Right renal cortex interstitium (tissue), 3 donors: ENCODE data around the gene XKR8. TPM values are rescaled to one million over a fixed set of nuclear protein-coding genes. Genes with fewer than 3 reads are reported as not detected.

ENCODE experiments used
- DNase-seq, 3 donors: peaks; one replicate each; pipeline ENCODE4 v3.0.0-alpha.2; 2013; ENCODE audit warnings: low read depth in 3 of 3, low spot score in 2 of 3
- polyA plus RNA-seq, 3 donors: library from polyadenylated mRNA; unstranded; fragments of 120-200 nt; gene quantifications; one replicate each; pipeline ENCODE4 v1.2.1, GENCODE V29; 2013; ENCODE audit not compliant: insufficient read length in 3 of 3

Gene XKR8, protein sequence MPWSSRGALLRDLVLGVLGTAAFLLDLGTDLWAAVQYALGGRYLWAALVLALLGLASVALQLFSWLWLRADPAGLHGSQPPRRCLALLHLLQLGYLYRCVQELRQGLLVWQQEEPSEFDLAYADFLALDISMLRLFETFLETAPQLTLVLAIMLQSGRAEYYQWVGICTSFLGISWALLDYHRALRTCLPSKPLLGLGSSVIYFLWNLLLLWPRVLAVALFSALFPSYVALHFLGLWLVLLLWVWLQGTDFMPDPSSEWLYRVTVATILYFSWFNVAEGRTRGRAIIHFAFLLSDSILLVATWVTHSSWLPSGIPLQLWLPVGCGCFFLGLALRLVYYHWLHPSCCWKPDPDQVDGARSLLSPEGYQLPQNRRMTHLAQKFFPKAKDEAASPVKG
- 1 to 10 TPM; 8.0 to 9.1 (median 8.1) TPM for polyA plus RNA-seq

DNA sequence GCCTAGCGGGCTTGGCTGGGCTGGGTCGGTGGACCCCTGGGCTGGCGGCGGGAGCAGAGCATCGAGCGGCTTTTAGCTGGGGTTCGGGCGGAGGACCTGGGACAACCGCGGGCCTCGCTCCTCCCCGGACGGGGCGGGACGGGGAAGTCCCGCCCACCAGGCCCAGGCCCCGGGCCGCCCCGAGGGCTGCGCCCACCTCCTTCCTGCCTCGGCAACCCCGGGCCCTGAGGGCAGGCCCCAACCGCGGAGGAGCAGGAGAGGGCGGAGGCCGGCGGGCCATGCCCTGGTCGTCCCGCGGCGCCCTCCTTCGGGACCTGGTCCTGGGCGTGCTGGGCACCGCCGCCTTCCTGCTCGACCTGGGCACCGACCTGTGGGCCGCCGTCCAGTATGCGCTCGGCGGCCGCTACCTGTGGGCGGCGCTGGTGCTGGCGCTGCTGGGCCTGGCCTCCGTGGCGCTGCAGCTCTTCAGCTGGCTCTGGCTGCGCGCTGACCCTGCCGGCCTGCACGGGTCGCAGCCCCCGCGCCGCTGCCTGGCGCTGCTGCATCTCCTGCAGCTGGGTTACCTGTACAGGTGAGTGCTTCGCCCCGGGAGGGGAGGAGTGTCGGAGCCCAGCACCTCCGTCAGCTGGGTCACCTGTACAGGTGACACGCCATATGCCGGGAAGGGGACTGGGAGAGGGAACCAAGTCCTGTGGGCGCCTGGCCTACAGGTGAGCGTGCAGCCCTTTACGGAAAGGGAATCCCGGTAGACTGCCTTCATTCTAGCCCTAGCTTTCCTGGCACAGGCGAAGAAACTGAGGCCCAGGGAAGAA, at the start of gene XKR8:
XKR8 (plus strand) TSS at position 182 of the 812 bp plus-strand sequence; CDS start at position 279, 97 bp downstream.
- DNase-seq, result peak in 2 of 3 donors; percentile 72 to 81

DNA sequence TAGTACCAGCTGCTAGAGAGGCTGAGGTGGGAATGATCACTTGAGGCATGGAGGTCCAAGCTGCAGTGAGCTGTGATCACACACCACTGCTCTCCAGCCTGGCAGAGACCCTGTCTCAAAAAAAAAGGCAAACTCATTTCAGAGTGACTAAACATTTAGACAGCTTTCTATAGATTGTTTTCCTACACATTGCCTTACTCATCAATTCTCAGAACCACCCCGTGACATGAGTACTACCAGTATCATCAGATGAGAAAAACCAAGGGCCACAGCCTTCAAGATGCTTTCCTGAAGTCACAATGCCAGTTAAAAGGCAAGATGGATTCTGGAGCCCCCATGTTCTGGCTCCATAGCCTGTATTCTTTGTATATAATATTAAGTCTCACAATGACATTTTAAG, 47.3 kb upstream of the XKR8 start:
- no peak for DNase-seq

DNA sequence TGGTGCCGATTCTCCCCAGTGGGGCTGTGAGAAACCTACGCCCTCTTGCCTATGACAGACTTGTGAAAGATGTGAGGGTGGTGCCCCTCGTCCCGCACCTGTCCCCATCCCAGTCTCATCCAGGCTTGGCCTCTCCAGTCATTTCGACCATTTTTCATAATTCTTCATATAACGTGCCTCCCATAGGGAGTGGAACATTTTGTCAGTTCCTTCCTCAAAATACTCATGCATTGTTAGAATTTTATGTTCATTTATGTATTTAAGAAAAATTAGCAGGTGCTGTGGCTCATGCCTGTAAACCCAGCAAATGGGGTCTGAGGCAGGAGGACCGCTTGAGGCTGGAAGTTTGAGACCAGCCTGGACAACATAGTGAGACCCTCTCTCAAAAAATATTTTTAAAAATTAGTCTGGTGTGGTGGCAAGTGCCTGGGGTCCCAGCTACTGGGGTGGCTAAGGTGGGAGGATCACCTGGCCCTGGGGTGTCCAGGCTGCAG, 44.6 kb upstream of the XKR8 start:
- no peak for DNase-seq

DNA sequence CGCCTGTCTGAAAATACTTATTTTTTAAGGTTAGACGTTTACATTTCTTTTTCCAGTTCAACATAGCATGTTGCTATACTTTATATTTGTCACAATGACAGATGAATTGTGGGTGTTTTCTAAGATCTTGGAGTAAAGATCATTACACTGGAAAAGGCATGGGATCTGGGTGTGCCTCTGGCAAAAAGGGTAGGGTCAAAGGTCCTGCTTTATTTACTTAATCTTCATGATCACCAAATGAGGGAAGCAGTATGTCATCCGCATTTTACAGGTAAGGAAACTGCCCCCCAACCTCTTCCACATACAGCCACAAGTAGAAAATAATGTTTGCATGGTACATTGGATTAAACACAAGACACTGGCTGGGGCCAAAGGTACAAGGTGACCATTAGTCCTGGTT, 37.5 kb upstream of the XKR8 start:
- no peak for DNase-seq

DNA sequence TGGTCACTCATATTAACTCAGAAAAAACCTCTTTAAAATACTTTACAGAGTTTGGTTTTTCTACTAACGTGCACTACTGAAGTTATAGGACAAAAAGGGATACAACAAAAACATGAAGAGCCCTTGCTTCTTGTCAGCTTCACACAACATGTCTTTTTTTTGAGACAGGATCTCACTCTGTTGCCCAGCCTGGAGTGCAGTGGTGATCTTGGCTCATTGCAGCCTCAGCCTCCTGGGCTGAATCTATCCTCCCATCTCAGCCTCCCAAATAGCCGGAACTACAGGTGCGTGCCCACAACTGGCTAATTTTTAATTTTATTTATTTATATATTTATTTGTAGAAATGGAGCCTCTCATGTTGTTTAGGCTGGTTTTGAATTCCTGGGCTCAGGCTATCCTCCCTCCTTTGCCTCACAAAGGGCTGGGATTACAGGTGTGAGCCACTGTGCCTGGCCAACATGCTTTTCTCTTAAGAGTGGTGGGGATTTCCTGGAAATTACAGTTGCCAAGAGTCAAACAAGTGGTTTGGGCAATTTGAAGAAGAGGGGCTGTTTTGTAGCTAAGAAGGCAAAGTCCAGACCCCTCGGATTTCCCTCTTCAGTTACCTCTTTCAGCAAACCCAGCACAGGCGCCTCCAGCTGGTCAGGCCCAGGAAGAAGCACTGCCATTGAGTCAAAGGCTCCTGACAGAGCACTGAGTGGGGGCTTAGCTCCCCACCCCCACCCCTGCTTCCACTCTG, 31.4 kb upstream of the XKR8 start:
- DNase-seq, result no peak

DNA sequence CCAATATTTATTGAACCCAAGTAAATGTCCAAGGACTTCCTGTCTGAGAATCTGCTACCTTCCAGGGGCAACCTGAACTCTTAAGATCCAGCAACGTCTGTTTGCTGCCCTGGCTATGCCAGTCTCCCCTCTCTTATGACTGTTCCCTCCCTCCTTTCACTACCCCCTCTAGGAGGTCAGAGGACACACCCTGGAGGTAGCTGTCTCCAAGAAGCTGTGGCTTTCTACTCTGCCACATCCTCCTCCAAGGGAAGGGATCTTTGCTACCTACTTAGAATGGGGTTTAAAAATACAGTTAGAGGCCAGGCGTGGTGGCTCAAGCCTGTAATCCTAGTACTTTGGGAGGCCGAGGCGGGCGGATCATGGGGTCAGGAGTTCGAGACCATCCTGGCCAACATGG, 28.6 kb upstream of the XKR8 start:
- no peak for DNase-seq

DNA sequence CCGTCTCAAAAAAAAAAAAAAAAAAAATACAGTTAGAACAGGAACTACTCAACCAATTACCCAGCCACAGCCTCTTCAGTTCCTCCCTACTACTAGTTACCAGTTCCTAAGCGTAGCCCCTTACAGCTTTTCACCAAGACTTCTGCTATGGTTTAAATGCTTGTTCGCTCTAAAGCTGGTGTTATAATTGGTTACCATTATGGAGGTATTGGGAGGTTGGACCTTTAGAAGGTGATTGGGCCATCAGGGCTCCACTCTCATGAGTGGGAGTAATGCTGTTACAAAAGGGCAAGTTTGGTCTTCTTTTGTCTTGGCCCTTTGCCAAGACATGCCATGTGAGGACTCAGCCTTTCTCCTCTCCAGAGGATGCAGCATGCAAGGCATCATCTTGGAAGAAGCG, 28.0 kb upstream of the XKR8 start:
- DNase-seq, result no peak

DNA sequence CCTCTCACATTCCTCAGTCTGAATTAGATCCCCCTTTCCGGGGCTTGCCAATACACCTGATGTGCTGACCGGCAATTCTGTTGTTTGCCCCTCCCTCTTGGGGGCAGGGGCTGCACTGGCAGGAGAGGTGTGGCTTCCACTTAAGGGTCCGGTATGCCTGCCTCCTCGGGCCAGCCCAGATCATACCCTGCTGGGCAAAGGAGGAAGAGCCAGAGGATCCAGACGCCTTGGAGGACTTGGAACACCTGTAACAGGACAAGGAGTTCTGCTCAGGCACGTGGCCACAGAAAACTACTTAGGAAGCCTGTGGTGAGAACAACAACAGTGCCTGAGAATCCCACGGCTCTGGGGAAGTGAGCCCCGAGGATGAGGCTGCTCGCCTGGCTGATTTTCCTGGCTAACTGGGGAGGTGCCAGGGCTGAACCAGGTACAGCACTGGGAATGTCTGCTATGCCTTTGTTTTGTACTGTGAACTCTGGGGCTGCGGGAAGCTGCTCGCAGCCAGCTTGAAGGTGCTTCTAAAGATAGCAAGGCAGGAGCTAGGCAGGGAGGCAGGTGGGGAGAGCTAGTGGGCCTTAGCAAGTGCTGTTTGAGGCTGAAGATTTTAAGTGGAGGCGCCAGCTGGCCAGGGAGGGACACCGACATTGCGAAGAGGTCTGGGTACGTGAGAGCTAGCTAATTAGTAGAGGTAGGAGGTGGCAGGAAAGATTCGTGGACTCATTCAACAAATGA, 24.8 kb upstream of the XKR8 start, which contains the start of gene SMPDL3B:
SMPDL3B (plus strand) TSS at position 183 of the 732 bp plus-strand sequence; CDS start at position 367, 184 bp downstream.
- peak; percentile 36 to 49 (median 39) for DNase-seq

DNA sequence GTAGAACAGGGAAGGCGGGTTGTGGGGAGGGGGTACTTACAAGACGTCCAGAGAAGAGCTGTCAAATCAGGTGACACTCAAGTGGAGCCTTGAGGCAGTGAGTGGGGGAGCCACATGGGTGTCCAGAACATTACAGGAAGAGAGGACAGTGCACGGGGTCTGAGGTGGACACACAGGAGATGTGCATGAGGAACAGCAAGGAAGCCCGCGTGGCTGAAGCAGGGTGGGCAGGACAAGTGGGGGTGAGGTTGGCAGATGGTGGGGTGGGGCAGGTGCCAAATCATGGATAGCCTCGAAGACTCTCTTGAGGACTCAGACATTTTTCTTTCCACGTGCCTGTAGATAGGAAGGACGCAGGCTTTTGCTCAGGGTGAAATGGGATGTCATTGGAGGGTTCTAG, 24.1 kb upstream of the XKR8 start:
- no peak for DNase-seq

DNA sequence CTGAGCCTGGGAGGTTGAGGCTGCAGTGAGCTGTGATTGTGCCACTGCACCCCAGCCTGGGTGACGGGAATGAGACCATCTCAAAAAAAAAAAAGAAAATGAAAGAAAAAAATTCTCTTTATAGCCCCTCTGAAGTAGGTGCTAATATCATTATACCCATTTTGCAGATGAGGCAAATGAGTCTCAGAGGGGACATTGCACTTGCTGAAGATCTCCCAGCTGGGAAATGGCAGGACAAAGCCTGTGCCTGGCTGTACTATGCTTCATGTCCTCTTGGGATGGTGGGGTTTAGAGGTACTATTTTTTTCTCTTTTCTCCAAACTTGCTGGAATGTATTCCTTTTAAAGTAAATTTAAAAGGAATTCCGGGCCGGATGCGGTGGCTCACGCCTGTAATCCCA, 23.4 kb upstream of the XKR8 start:
- DNase-seq, result no peak

DNA sequence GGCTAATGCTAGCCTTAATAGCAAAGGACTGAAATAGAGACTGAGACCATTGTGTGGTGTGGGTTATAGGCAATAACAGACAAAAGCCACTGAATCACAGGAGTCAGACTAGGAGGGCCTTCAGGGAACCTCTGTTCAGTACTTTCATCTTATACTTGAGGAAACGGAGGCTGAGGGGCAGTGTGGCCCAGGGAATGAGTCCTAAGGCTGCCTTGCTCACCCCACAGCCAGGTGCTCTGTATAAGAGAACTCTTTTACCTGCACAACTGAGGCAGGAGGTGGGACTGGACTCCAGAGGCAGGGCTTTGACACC, 22.3 kb upstream of the XKR8 start:
- no peak for DNase-seq

DNA sequence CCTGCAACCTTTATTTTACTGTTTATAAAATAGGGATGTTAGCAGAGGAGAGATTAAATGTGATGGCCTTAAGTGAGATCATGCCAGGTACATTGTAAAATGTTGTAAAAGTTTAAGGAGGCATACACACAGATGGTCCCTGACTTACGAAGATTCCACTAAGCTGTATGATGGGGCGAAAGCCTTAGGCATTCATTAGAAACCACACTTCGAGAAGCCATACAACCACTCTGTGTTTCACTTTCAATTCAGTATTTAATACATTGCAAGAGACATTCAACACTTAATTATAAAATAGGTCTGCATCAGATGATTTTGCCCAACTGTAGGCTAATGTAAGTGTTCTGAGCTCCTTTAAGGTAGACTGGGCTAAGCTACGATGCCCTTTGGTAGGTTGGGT, 21.3 kb upstream of the XKR8 start:
- DNase-seq, result no peak

DNA sequence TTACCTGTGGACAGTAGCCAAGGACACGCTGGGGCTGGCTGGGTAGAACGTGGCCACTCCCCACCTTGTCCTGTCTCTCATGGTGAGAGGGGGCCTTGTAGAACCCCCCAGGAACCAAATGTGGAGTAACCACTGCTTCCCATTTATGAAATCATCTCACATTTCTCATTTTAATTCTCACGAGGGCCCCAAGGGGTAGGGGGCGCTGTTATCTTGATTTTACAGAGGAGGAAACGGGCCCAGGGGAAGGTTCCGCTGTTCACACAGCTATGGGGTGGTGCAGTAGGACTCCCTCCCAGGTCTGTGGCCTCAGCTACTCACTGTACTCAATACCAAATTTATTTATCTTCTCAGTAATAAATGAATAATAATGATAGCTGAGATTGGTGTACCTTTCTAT, 19.5 kb upstream of the XKR8 start:
- no peak for DNase-seq

DNA sequence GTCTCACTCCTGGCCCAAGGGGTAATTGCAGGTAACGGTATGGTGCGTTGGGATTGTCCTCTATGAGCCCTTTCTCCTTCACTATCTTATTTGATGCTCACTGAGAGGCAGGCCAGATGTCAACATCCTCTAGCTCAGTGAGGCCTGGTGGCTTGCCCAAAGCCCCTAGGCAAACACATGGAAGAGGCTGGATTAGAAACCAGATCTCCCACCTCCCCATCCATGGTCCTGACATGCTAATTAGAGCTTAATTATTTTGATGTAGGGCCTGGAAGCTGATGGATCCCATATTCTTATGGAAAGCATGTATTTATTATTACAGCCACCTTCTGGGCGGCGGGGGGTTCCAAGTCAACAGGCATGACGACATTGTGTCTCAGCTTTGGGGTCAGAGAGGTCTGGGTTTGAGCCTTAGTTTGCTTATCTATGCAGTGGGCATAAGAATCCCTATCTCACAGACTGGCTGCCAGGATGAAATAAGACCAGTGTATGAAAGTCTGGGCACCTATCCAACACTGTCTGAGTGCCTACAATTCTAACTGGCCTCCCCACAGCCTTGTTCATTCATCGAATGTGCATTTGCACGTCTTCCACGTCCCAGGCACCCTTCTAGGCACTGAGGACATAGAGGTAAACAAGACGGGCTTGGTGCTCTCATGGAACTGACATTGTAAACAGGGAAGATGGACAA, 18.8 kb upstream of the XKR8 start:
- DNase-seq, result no peak

DNA sequence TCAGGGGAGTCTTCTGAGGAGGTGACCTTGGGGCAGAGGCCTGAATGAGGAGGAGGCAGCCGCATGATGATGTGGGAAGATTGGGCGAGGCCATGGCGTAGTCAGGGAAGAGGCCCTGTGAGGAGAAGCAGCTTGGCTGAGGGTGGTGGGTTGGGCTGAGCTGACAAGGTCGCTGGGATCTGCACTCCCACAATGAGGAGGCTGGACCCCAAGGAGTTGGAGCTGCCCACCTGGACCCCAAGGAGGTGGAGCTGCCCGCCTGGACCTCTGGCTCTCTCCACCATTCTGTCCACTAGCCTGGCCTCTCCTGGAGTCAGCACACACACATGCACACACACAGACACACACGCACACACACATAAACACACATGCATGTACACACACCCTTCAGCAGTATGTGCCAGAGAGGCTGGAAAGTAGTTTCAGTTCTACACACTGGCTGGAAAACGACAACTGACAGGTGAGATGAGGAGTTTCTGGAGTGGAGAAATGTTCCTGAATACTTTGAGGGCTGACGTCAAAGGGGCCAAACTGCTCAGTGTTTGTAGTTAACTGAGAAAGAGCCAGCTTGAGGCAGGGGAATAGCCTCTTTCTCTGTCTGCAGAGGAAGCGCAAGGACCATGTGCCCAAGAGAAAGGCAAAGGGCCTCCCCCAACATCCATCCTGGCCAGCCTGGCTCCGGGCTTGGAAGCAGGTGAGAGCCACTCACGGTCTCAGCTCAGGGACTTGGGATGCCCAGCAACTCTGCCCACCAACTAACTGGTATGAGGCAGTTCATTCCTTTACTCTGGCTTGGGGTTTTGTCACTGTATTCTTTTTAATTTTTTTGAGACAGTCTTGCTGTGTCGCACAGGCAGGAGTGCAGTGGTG, 17.9 kb upstream of the XKR8 start:
- no peak for DNase-seq

DNA sequence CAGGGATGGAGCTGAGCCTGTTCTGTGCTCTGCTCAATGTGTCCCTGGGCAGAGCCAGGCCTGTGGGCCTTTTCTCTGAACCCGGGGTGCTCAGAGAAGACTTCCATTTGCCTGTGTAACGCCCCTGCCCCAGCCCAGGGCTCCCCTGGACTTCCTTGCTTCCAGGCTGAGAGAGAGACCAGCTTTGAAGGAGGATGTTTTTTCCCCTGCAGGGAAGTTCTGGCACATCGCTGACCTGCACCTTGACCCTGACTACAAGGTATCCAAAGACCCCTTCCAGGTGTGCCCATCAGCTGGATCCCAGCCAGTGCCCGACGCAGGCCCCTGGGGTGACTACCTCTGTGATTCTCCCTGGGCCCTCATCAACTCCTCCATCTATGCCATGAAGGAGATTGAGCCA, 14.8 kb upstream of the XKR8 start:
- DNase-seq, result no peak

DNA sequence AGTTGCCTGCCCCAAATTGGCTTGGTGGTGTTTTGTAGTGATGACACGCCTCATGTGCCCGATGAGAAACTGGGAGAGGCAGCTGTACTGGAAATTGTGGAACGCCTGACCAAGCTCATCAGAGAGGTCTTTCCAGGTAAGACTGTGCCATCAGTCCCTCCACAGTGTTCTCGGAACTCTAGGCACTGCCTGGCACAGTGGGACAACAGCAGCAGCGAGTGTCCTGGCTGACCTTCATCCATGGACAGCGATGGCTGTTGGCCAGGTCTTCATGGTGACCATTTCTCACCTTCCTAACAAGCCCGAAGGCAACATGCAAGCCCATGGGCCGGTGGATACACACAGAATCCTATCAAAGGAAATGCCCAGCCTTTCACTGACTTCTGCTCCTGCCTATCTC, 10.7 kb upstream of the XKR8 start:
- no peak for DNase-seq

DNA sequence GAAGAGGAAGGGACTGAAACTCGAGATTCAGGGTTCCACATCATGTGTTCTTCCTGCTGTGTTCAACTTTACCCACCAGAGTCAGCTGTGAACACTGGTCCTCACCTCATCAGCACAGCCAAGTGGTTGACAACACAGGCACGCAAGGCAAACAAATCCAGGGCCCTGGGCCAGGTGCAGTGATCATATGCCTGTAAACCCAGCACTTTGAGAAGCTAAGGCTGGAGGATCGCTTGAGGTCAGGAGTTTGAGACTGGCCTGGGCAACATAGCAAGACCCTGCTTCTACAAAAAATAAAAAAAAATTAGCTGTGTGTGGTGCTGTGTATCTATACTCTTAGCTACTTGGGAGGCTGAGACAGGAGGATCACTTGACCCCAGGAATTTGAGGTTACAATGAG, 8.4 kb upstream of the XKR8 start:
- DNase-seq, result no peak

DNA sequence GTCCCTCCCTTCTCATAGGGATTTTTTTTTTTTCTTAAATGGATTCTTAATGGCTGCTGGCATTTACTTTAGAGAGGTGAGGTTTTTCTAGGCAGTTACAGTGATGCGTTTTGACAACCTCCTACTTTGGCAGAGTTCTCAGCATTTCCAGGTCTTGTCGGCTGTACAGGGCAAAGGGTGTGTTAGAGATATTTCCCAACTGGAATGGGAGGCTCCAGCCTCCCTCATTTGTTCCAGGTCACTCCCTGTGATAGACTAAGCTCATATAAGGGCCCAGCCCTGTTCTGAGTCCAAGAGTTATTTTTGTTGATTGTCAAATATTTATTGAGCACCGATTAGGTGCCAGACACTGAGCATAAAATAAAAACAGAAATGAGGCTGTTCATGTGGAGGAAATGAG, 7.6 kb upstream of the XKR8 start:
- DNase-seq, result no peak
